HCT116 (cell line): Measurements from ENCODE around the gene TCHP. TPM values are rescaled to one million over a fixed set of nuclear protein-coding genes. Genes with fewer than 3 reads are reported as not detected.
A peak's percentile ranks its signal among the peaks of the same experiment; 100 is the strongest.

Experiments
- ATAC-seq: fragments of 200-7000 bp; cut with Tn5 transposase; 2 replicates; pipeline ENCODE4 v1.9.1; 2020; ENCODE audit warnings: mild to moderate bottlenecking, moderate library complexity
- BruUV-seq: library from RNA; stranded (reverse); fragments of 400-500 nt; replicated peaks from 2 replicates; lab custom pipeline; 2021; lab: Mats Ljungman, UMichigan
- CTCF ChIA-PET: fragments of 300-600 bp; sonication (Branson Sonifier 250); formaldehyde crosslinking; loops from one replicate; lab custom pipeline; 2021; ENCODE audit warnings: antibody characterized with exemption; lab: Charles Lee
- POLR2A ChIA-PET: fragments of 300-600, 350-600 bp; sonication (Branson Sonifier 250); formaldehyde crosslinking; loops from one replicate; lab custom pipeline; 2021; ENCODE audit warnings: antibody characterized with exemption; lab: Charles Lee
- RAD21 ChIA-PET, 2 experiments: fragments of 300-600 bp; sonication (Branson Sonifier 250); formaldehyde crosslinking; loops; one replicate each; lab custom pipeline; 2023; ENCODE audit warnings: low total read pairs in 2 of 2; ENCODE audit not compliant: uncharacterized antibody in 2 of 2, unreplicated experiment in 2 of 2, low non-redundant PET in 1 of 2; lab: Charles Lee
- DNase-seq: peaks from one replicate; pipeline ENCODE4 v3.0.0-alpha.2; 2010; ENCODE audit warnings: low read depth, low spot score
- H2AFZ ChIP-seq: fragments of 200-600 bp; shearing (Covaris generic), sonication (generic); 2 replicates; pipeline ENCODE4 v1.6.1; 2017; ENCODE audit warnings: low read depth, mixed run types, mixed read lengths, antibody characterized with exemption, low read length; ENCODE audit not compliant: poor library complexity, severe bottlenecking
- H3K27ac ChIP-seq: 2 replicates; pipeline ENCODE4 v1.5.1; 2012; ENCODE audit warnings: low read depth, low read length
- H3K27me3 ChIP-seq: fragments of 200-600 bp; sonication (generic); 2 replicates; pipeline ENCODE4 v1.6.1; 2016; ENCODE audit warnings: mixed run types, low read length, mixed read lengths; ENCODE audit not compliant: insufficient read depth
- H3K36me3 ChIP-seq, 2 experiments: fragments of 200-500 bp in 1 of 2; fragments of 200-600 bp in 1 of 2; sonication (Bioruptor generic) in 1 of 2; sonication (generic) in 1 of 2; 2 replicates each; pipeline versions ENCODE4 v1.5.1 to v1.6.1; 2014 to 2016; ENCODE audit warnings: low read length in 2 of 2, inconsistent platforms in 1 of 2, mixed read lengths in 1 of 2, mixed run types in 1 of 2; ENCODE audit not compliant: insufficient read depth in 2 of 2, control insufficient read depth in 1 of 2
- H3K4me1 ChIP-seq, 2 experiments: fragments of 200-600 bp in 1 of 2; sonication (generic) in 1 of 2; 2 replicates each; pipeline versions ENCODE4 v1.5.1 to v1.6.1; 2012 to 2017; ENCODE audit warnings: low read length in 2 of 2, inconsistent platforms in 1 of 2, mild to moderate bottlenecking in 1 of 2, mixed read lengths in 1 of 2, mixed run types in 1 of 2, moderate library complexity in 1 of 2; ENCODE audit not compliant: insufficient read depth in 2 of 2, control insufficient read depth in 1 of 2
- H3K4me2 ChIP-seq: fragments of 200-600 bp; sonication (generic); 2 replicates; pipeline ENCODE4 v1.6.1; 2017; ENCODE audit warnings: mixed run types, low read length, mixed read lengths
- H3K4me3 ChIP-seq, 2 experiments: fragments of 200-600 bp in 1 of 2; sonication (generic) in 1 of 2; replicated peaks in 1 of 2; 2 replicates each; pipeline ENCODE4 v1.5.1; 2011 to 2016; ENCODE audit warnings: low read length in 2 of 2, control low read depth in 1 of 2, low read depth in 1 of 2, mild to moderate bottlenecking in 1 of 2, mixed read lengths in 1 of 2, mixed run types in 1 of 2
- H3K79me2 ChIP-seq: fragments of 200-600 bp; sonication (generic); 2 replicates; pipeline ENCODE4 v1.6.1; 2017; ENCODE audit warnings: mild to moderate bottlenecking, mixed run types, low read length, moderate library complexity, mixed read lengths; ENCODE audit not compliant: insufficient read depth
- H3K9ac ChIP-seq: fragments of 200-600 bp; sonication (generic); 2 replicates; pipeline ENCODE4 v1.6.1; 2016; ENCODE audit warnings: low read length, mixed read lengths
- H3K9me2 ChIP-seq: fragments of 200-600 bp; sonication (generic), shearing (Covaris generic); 2 replicates; pipeline ENCODE4 v1.6.1; 2017; ENCODE audit warnings: mixed run types, mild to moderate bottlenecking, moderate library complexity; ENCODE audit not compliant: insufficient read depth
- H3K9me3 ChIP-seq, 2 experiments: fragments of 200-500 bp in 1 of 2; fragments of 200-600 bp in 1 of 2; sonication (Bioruptor generic) in 1 of 2; sonication (generic) in 1 of 2; 2 replicates each; pipeline ENCODE4 v1.6.1; 2014 to 2017; ENCODE audit warnings: low read length in 2 of 2, mixed read lengths in 2 of 2, inconsistent platforms in 1 of 2, low read depth in 1 of 2, mild to moderate bottlenecking in 1 of 2, mixed run types in 1 of 2, moderate library complexity in 1 of 2; ENCODE audit not compliant: control insufficient read depth in 1 of 2, insufficient read depth in 1 of 2
- H4K20me1 ChIP-seq: fragments of 200-600 bp; sonication (generic), shearing (Covaris generic); 2 replicates; pipeline ENCODE4 v1.6.1; 2017; ENCODE audit warnings: mixed run types, mild to moderate bottlenecking, moderate library complexity; ENCODE audit not compliant: insufficient read depth
- CBX3 ChIP-seq: IDR thresholded peaks from 2 replicates; pipeline ENCODE4 v1.6.1; 2012; ENCODE audit warnings: low read depth
- EGR1 ChIP-seq: IDR thresholded peaks from 2 replicates; pipeline ENCODE4 v1.6.1; 2012; ENCODE audit warnings: low read depth
- EZH2 ChIP-seq: fragments of 200-600 bp; sonication (generic); IDR thresholded peaks from 2 replicates; pipeline ENCODE4 v1.6.1; 2017; ENCODE audit warnings: antibody characterized with exemption, mixed run types
- EZH2phosphoT487 ChIP-seq: fragments of 200-600 bp; IDR thresholded peaks from 2 replicates; pipeline ENCODE4 v1.6.1; 2018; ENCODE audit warnings: antibody characterized with exemption, borderline replicate concordance
- JUND ChIP-seq: IDR thresholded peaks from 2 replicates; pipeline ENCODE4 v1.6.1; 2012
- POLR2A ChIP-seq: IDR thresholded peaks from 2 replicates; pipeline ENCODE4 v1.7.0; 2011; ENCODE audit warnings: borderline replicate concordance; ENCODE audit not compliant: insufficient read depth, insufficient read length; ENCODE audit errors: extremely low read depth
- POLR2AphosphoS5 ChIP-seq: IDR thresholded peaks from 2 replicates; pipeline ENCODE4 v1.6.1; 2011; ENCODE audit warnings: mild to moderate bottlenecking, low read depth, low read length, moderate library complexity
- RAD21 ChIP-seq: IDR thresholded peaks from 2 replicates; pipeline ENCODE4 v1.6.1; 2012; ENCODE audit warnings: low read depth, mild to moderate bottlenecking
- SIN3A ChIP-seq: IDR thresholded peaks from 2 replicates; pipeline ENCODE4 v1.6.1; 2012; ENCODE audit warnings: low read depth
- TCF7L2 ChIP-seq: IDR thresholded peaks from 2 replicates; pipeline ENCODE4 v1.7.0; 2011; ENCODE audit warnings: borderline replicate concordance, inconsistent platforms; ENCODE audit not compliant: insufficient read depth, insufficient read length; ENCODE audit errors: extremely low read depth
- intact Hi-C: fragments of 100-400 bp; cut with micrococcal nuclease; formaldehyde crosslinking; loops from 2 replicates; pipeline ENCODE4 v1.10.0; 2022
- total RNA-seq: library from RNA; stranded (reverse); gene quantifications from one replicate; pipeline ENCODE4 v1.2.1, GENCODE V29; 2021; ENCODE audit not compliant: unreplicated experiment
- TF ChIP-seq, protein P1 (sequence below): IDR thresholded peaks from 2 replicates; pipeline ENCODE4 v1.6.1; 2012
- TF ChIP-seq, protein P2 (sequence below): IDR thresholded peaks from 2 replicates; pipeline ENCODE4 v1.6.1; 2011; ENCODE audit warnings: mild to moderate bottlenecking, low read length, moderate library complexity; ENCODE audit not compliant: insufficient replicate concordance; ENCODE audit errors: extremely low read depth
- TF ChIP-seq, protein P3 (sequence below): IDR thresholded peaks from 2 replicates; pipeline ENCODE4 v1.6.1; 2012; ENCODE audit warnings: low read depth

Gene TCHP
- total RNA-seq, 1 experiment from 2014 or later, result 17.3 TPM

DNA sequence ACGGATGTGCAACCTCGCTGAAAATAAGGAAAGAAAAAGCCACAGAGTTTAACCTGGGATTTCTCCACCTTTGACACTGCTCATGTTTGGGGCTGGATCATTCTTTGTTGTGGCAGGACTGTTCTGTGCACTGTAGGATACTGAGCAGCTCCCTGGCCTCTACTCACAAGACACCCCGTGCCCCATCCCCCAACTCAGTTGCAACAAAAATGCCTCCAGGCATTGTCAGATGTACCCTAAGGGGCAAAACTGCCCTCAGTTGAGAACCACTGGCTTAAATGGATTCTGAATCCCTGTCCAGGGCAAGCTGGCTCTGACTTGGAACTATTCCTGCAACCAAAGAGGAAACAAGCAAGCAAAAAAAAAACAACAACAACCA, 21.8 kb upstream of the TCHP start:
- Histone ChIP-seq H3K4me3 (no peak overlapping the region), H3K4me1 (peaks cover 20 to 32% of the 10 kb centered on the region in 2 experiments), H3K9me3 (no peaks in the 10 kb centered on the region), H3K9ac (no peak overlapping the region), H3K27me3 (no peaks in the 10 kb centered on the region), H2AFZ (no peak overlapping the region), H3K27ac (no peak overlapping the region), H4K20me1 (no peaks in the 10 kb centered on the region), H3K36me3 (no peaks in the 10 kb centered on the region), H3K79me2 (peaks cover 33% of the 10 kb centered on the region), H3K4me2 (peak overlapping the region; percentile 96), H3K9me2 (no peaks in the 10 kb centered on the region)
- intact Hi-C loops, result no loop called here
- ChIA-PET POLR2A (no interaction called here), RAD21 (no interaction called here), CTCF (no interaction called here)
- ATAC-seq (no peak), DNase-seq (no peak)
- TF ChIP-seq EZH2 (no peak), POLR2A (no peak), EGR1 (no peak), POLR2AphosphoS5 (no peak), TCF7L2 (no peak), RAD21 (no peak), EZH2phosphoT487 (no peak), CBX3 (no peak), JUND (no peak), SIN3A (no peak)
- TF ChIP-seq, protein P1, sequence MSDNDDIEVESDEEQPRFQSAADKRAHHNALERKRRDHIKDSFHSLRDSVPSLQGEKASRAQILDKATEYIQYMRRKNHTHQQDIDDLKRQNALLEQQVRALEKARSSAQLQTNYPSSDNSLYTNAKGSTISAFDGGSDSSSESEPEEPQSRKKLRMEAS, result no peak
- TF ChIP-seq, protein P2, sequence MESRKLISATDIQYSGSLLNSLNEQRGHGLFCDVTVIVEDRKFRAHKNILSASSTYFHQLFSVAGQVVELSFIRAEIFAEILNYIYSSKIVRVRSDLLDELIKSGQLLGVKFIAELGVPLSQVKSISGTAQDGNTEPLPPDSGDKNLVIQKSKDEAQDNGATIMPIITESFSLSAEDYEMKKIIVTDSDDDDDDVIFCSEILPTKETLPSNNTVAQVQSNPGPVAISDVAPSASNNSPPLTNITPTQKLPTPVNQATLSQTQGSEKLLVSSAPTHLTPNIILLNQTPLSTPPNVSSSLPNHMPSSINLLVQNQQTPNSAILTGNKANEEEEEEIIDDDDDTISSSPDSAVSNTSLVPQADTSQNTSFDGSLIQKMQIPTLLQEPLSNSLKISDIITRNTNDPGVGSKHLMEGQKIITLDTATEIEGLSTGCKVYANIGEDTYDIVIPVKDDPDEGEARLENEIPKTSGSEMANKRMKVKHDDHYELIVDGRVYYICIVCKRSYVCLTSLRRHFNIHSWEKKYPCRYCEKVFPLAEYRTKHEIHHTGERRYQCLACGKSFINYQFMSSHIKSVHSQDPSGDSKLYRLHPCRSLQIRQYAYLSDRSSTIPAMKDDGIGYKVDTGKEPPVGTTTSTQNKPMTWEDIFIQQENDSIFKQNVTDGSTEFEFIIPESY, result no peak
- TF ChIP-seq, protein P3, sequence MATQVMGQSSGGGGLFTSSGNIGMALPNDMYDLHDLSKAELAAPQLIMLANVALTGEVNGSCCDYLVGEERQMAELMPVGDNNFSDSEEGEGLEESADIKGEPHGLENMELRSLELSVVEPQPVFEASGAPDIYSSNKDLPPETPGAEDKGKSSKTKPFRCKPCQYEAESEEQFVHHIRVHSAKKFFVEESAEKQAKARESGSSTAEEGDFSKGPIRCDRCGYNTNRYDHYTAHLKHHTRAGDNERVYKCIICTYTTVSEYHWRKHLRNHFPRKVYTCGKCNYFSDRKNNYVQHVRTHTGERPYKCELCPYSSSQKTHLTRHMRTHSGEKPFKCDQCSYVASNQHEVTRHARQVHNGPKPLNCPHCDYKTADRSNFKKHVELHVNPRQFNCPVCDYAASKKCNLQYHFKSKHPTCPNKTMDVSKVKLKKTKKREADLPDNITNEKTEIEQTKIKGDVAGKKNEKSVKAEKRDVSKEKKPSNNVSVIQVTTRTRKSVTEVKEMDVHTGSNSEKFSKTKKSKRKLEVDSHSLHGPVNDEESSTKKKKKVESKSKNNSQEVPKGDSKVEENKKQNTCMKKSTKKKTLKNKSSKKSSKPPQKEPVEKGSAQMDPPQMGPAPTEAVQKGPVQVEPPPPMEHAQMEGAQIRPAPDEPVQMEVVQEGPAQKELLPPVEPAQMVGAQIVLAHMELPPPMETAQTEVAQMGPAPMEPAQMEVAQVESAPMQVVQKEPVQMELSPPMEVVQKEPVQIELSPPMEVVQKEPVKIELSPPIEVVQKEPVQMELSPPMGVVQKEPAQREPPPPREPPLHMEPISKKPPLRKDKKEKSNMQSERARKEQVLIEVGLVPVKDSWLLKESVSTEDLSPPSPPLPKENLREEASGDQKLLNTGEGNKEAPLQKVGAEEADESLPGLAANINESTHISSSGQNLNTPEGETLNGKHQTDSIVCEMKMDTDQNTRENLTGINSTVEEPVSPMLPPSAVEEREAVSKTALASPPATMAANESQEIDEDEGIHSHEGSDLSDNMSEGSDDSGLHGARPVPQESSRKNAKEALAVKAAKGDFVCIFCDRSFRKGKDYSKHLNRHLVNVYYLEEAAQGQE, result no peak
- BruUV-seq, result no TSS peak
